Kidney (tissue), 14 donors: ENCODE measurements around the gene CHL1. TPM values are rescaled to one million over a fixed set of nuclear protein-coding genes. Genes with fewer than 3 reads are reported as not detected.

ENCODE experiments used
- DNase-seq, 5 donors: peaks; one replicate each; pipeline ENCODE4 v3.0.0-alpha.2; 2013 to 2020
- FAIRE-seq: peaks from 2 replicates; lab custom pipeline; 2012; peaks lifted over from hg19 to GRCh38; lab: Jason Lieb, UNC
- H3K27ac ChIP-seq, 2 donors: one replicate each; pipeline ENCODE4 v1.7.0; 2013; ENCODE audit warnings: low read depth in 2 of 2, low read length in 2 of 2, inconsistent platforms in 1 of 2
- H3K27me3 ChIP-seq: one replicate; pipeline ENCODE4 v1.7.1; 2013; ENCODE audit warnings: low read length, inconsistent platforms; ENCODE audit not compliant: control insufficient read depth, insufficient read depth
- H3K36me3 ChIP-seq, 3 donors: one replicate each; pipeline versions ENCODE4 v1.7.0 to v1.7.1; 2013; ENCODE audit warnings: low read length in 3 of 3, control low read depth in 1 of 3, inconsistent platforms in 1 of 3; ENCODE audit not compliant: insufficient read depth in 3 of 3, control insufficient read depth in 2 of 3
- H3K4me1 ChIP-seq, 3 donors: one replicate each; pipeline versions ENCODE4 v1.7.0 to v1.7.1; 2013; ENCODE audit warnings: low read length in 3 of 3, inconsistent platforms in 1 of 3, low read depth in 1 of 3; ENCODE audit not compliant: control insufficient read depth in 2 of 3, insufficient read depth in 2 of 3
- H3K4me3 ChIP-seq, 3 donors: one replicate each; pipeline versions ENCODE4 v1.7.0 to v1.8.1; 2013; ENCODE audit warnings: low read length in 3 of 3, control low read depth in 1 of 3, inconsistent platforms in 1 of 3
- H3K9ac ChIP-seq, 3 donors: one replicate each; pipeline versions ENCODE4 v1.7.0 to v1.7.1; 2013; ENCODE audit warnings: low read length in 3 of 3, control low read depth in 1 of 3, inconsistent platforms in 1 of 3
- H3K9me3 ChIP-seq, 3 donors: one replicate each; pipeline versions ENCODE4 v1.7.0 to v1.7.1; 2013; ENCODE audit warnings: low read length in 3 of 3, control low read depth in 1 of 3, inconsistent platforms in 1 of 3; ENCODE audit not compliant: control insufficient read depth in 2 of 3, insufficient read depth in 1 of 3
- intact Hi-C: fragments of 100-400 bp; cut with DNase I; formaldehyde crosslinking; loops from one replicate; pipeline ENCODE4 v1.11.1; 2022
- polyA plus RNA-seq: library from polyadenylated mRNA; stranded (reverse); fragments of 350-450 nt; fragmentation: Illumina TruSeq; extraction: RNeasy Lipid Tissue Mini Kit (QIAGEN cat#74804); gene quantifications from one replicate; pipeline ENCODE4 v1.2.3, GENCODE V29; 2014; ENCODE audit warnings: low read depth, low replicate concordance; ENCODE audit not compliant: insufficient read depth
- total RNA-seq: library from RNA; stranded (reverse); fragmentation: NEBNext Ultra II Directional; extraction: Animal tissue kit (Norgen Biotek cat#: 25700); gene quantifications from one replicate; pipeline ENCODE4 v1.2.1, GENCODE V29; 2021
- TF ChIP-seq, protein P1 (sequence below): IDR thresholded peaks from 3 replicates; pipeline ENCODE4 v1.5.1; 2012; ENCODE audit warnings: mild to moderate bottlenecking, moderate library complexity, borderline replicate concordance; ENCODE audit not compliant: insufficient read depth; ENCODE audit errors: extremely low read depth
- donor health status: control.
- donor health status: control.
- donor health status: control.
- donor health status: control.
- donor health status: control.
- donor health status: DM: yes; HTN: yes; CAD: no.
- donor health status: Normal renal cell carcinoma (clear cell type).

CHL1 gene
- total and polyA plus RNA-seq, 2 donors from 2014 or later, result 10.6 to 109 TPM

DNA sequence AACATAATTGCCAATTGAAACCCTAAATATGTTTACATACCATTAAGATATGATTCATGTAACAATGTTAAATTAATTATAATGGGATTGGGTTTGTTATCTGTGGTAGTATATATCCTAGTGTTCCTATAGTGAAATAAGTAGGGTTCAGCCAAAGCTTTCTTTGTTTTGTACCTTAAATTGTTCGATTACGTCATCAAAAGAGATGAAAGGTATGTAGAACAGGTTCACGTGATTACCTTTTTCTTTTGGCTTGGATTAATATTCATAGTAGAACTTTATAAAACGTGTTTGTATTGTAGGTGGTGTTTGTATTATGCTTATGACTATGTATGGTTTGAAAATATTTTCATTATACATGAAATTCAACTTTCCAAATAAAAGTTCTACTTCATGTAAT, 212.4 kb downstream of the CHL1 start:
- FAIRE-seq (no peak), DNase-seq (no peak)
- H3K4me1 ChIP-seq, result no peaks in the 10 kb centered on the region
- no peaks in the 10 kb centered on the region for H3K36me3 ChIP-seq
- no peak overlapping the region for H3K9ac ChIP-seq
- no peaks in the 10 kb centered on the region for H3K9me3 ChIP-seq
- H3K27ac ChIP-seq, result no peak overlapping the region
- H3K4me3 ChIP-seq, result no peak overlapping the region
- intact Hi-C loops, result no loop called here
- TF ChIP-seq, protein P1, sequence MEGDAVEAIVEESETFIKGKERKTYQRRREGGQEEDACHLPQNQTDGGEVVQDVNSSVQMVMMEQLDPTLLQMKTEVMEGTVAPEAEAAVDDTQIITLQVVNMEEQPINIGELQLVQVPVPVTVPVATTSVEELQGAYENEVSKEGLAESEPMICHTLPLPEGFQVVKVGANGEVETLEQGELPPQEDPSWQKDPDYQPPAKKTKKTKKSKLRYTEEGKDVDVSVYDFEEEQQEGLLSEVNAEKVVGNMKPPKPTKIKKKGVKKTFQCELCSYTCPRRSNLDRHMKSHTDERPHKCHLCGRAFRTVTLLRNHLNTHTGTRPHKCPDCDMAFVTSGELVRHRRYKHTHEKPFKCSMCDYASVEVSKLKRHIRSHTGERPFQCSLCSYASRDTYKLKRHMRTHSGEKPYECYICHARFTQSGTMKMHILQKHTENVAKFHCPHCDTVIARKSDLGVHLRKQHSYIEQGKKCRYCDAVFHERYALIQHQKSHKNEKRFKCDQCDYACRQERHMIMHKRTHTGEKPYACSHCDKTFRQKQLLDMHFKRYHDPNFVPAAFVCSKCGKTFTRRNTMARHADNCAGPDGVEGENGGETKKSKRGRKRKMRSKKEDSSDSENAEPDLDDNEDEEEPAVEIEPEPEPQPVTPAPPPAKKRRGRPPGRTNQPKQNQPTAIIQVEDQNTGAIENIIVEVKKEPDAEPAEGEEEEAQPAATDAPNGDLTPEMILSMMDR, result no peak
- no peaks in the 10 kb centered on the region for H3K27me3 ChIP-seq

DNA sequence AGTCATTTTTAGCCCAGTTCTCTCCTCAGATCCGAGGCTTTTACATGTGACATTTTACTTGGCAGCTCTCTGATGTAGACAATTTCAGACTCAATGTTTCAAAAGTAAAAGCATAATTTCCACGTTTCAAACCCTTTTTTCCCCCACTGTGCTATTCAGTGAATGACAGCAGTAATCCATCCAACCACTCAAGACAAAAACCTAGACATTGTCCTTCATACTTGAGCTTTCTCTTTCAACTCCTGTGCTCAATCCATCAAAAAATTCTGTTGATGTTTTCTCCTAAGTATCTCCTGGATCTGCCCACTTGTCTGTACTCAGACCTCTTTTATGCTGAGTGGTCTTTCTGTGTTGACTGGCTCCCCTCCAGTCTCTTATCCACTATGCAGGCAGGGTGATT, 214.7 kb downstream of the CHL1 start:
- Histone ChIP-seq H3K9ac (no peak overlapping the region), H3K27me3 (no peaks in the 10 kb centered on the region), H3K4me1 (no peaks in the 10 kb centered on the region), H3K9me3 (no peaks in the 10 kb centered on the region), H3K27ac (no peak overlapping the region), H3K4me3 (no peak overlapping the region), H3K36me3 (no peaks in the 10 kb centered on the region)
- no peak for DNase-seq
- FAIRE-seq, result no peak
- TF ChIP-seq, protein P1, result no peak
- intact Hi-C loops, result no loop called here

DNA sequence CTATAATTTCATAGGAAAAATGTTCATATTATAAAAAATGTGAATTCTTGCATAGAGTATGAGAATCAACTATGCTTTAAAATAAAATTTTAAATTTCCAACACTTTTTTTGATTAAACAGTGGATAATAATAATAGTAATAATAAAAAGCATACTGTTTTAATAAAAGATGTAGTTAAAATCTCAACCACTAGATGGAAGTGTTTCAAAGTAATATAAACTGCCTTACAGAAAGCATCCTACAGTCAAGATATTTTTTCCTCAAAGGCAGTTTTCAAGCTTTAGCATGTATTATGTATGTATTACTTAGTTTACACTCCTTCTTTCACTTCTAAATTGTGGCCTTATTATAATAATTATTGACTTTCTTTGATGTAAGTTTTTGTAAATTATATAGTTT, 217.5 kb downstream of the CHL1 start:
- no peak overlapping the region for H3K9ac ChIP-seq
- intact Hi-C loops, result no loop called here
- H3K27me3 ChIP-seq, result no peaks in the 10 kb centered on the region
- no peaks in the 10 kb centered on the region for H3K9me3 ChIP-seq
- no peaks in the 10 kb centered on the region for H3K36me3 ChIP-seq
- no peak overlapping the region for H3K27ac ChIP-seq
- TF ChIP-seq, protein P1, result no peak
- H3K4me3 ChIP-seq, result no peak overlapping the region
- DNase-seq (peak in 2 of 5 donors; percentile 16 to 18), FAIRE-seq (peak; percentile 92)
- no peaks in the 10 kb centered on the region for H3K4me1 ChIP-seq
